HepG2 (cell line): ENCODE results near the gene C3orf18. TPM values are rescaled to one million over a fixed set of nuclear protein-coding genes. Genes with fewer than 3 reads are reported as not detected.

Experiments used
- ATAC-seq: fragments of 200-7000 bp; cut with Tn5 transposase; 3 replicates; pipeline ENCODE4 v1.9.1; 2020; ENCODE audit warnings: mild to moderate bottlenecking, moderate library complexity
- BruUV-seq: library from RNA; stranded (reverse); fragments of 400-500 nt; replicated peaks from 2 replicates; lab custom pipeline; 2021; lab: Mats Ljungman, UMichigan
- CTCF ChIA-PET: fragments of 300-600 bp; formaldehyde crosslinking; extraction: SDS; loops from one replicate; lab custom pipeline; 2021; ENCODE audit warnings: low total read pairs, inconsistent platforms, low intra/inter-chr PET ratio; lab: Yijun Ruan, JAX
- POLR2A ChIA-PET: fragments of 350-600 bp; sonication (Branson Sonifier 250); formaldehyde crosslinking; loops from one replicate; lab custom pipeline; 2020; ENCODE audit warnings: antibody characterized with exemption, inconsistent platforms; lab: Yijun Ruan, JAX
- DNase-seq: peaks from one replicate; pipeline ENCODE4 v3.0.0-alpha.2; 2015; ENCODE audit warnings: low spot score
- FAIRE-seq: peaks from 3 replicates; lab custom pipeline; 2011; peaks lifted over from hg19 to GRCh38; lab: Jason Lieb, UNC
- H2AFZ ChIP-seq: one replicate; pipeline ENCODE4 v1.6.1; 2011; ENCODE audit warnings: low read length, inconsistent platforms
- H3K27ac ChIP-seq: fragments of 300-600 bp; 3 replicates; pipeline ENCODE4 v1.8.0; 2011; ENCODE audit warnings: mixed run types, mild to moderate bottlenecking, mixed read lengths, low read length, inconsistent platforms; ENCODE audit not compliant: insufficient read depth; ENCODE audit errors: extremely low read length
- H3K27me3 ChIP-seq, 2 experiments: fragments of 200-600 bp in 1 of 2; 2 replicates in 1 of 2; 3 replicates in 1 of 2; pipeline versions ENCODE4 v1.6.0 to v1.8.0; 2011; ENCODE audit warnings: low read length in 2 of 2, mild to moderate bottlenecking in 2 of 2, moderate library complexity in 2 of 2, inconsistent platforms in 1 of 2; ENCODE audit not compliant: insufficient read depth in 2 of 2, control insufficient read depth in 1 of 2
- H3K36me3 ChIP-seq, 2 experiments: fragments of 200-600 bp in 1 of 2; replicated peaks in 1 of 2; 2 replicates in 1 of 2; 3 replicates in 1 of 2; pipeline versions ENCODE4 v1.5.1 to v1.8.0; 2011; ENCODE audit warnings: low read length in 2 of 2, inconsistent platforms in 1 of 2; ENCODE audit not compliant: insufficient read depth in 2 of 2, control insufficient read depth in 1 of 2
- H3K4me1 ChIP-seq: 2 replicates; pipeline ENCODE4 v1.5.1; 2012; ENCODE audit warnings: low read length, inconsistent platforms; ENCODE audit not compliant: insufficient read depth
- H3K4me2 ChIP-seq: 2 replicates; pipeline ENCODE4 v1.6.0; 2011; ENCODE audit warnings: low read depth, low read length, inconsistent platforms
- H3K4me3 ChIP-seq, 3 experiments: fragments of 200-600 bp in 1 of 3; sonication (generic), shearing (Covaris generic) in 1 of 3; replicated peaks in 1 of 3; 2 replicates each; pipeline ENCODE4 v1.5.1; 2011 to 2016; ENCODE audit warnings: low read length in 3 of 3, inconsistent platforms in 2 of 3, low read depth in 2 of 3, mild to moderate bottlenecking in 2 of 3, control low read depth in 1 of 3, mixed read lengths in 1 of 3; ENCODE audit not compliant: insufficient read depth in 1 of 3
- H3K79me2 ChIP-seq: one replicate; pipeline ENCODE4 v1.6.1; 2011; ENCODE audit warnings: low read length, inconsistent platforms; ENCODE audit not compliant: insufficient read depth
- H3K9ac ChIP-seq: 2 replicates; pipeline ENCODE4 v1.6.0; 2011; ENCODE audit warnings: mild to moderate bottlenecking, low read depth, low read length, inconsistent platforms; ENCODE audit not compliant: insufficient read depth
- H3K9me3 ChIP-seq: 2 replicates; pipeline ENCODE4 v1.5.1; 2012; ENCODE audit warnings: mild to moderate bottlenecking, low read length
- H4K20me1 ChIP-seq: 2 replicates; pipeline ENCODE4 v1.6.0; 2011; ENCODE audit warnings: inconsistent platforms, mild to moderate bottlenecking, low read length, moderate library complexity; ENCODE audit not compliant: insufficient read depth
- ATF1 ChIP-seq: IDR thresholded peaks from 2 replicates; pipeline ENCODE4 v1.6.1; 2016; ENCODE audit warnings: mild to moderate bottlenecking, control low read depth
- HNF1B ChIP-seq: sonication (generic); formaldehyde crosslinking; IDR thresholded peaks from 2 replicates; pipeline ENCODE4 v1.5.1; 2020; ENCODE audit warnings: mild to moderate bottlenecking, moderate library complexity, missing genetic modification reagents
- KLF15 ChIP-seq: sonication (generic); formaldehyde crosslinking; IDR thresholded peaks from 2 replicates; pipeline ENCODE4 v1.8.1; 2023; ENCODE audit warnings: borderline replicate concordance, mild to moderate bottlenecking, inconsistent platforms, missing genetic modification reagents, mixed read lengths
- MBD4 ChIP-seq: IDR thresholded peaks from 2 replicates; pipeline ENCODE4 v1.6.1; 2012; ENCODE audit warnings: low read length, inconsistent platforms, borderline replicate concordance
- MXD4 ChIP-seq: IDR thresholded peaks from 2 replicates; pipeline ENCODE4 v1.6.1; 2016; ENCODE audit warnings: mild to moderate bottlenecking, missing biosample characterization, missing genetic modification reagents
- PHF8 ChIP-seq: sonication (generic); formaldehyde crosslinking; IDR thresholded peaks from 2 replicates; pipeline ENCODE4 v1.5.0; 2020; ENCODE audit warnings: missing genetic modification reagents
- TFAP4 ChIP-seq: sonication (generic); IDR thresholded peaks from 2 replicates; pipeline ENCODE4 v1.6.1; 2016; ENCODE audit warnings: low read depth, borderline replicate concordance
- ZBTB34 ChIP-seq: sonication (generic); formaldehyde crosslinking; IDR thresholded peaks from 2 replicates; pipeline ENCODE4 v1.8.0; 2022; ENCODE audit warnings: mild to moderate bottlenecking, missing genetic modification reagents
- ZNF256 ChIP-seq: sonication (generic); formaldehyde crosslinking; conservative IDR thresholded peaks from 2 replicates; pipeline ENCODE4 v1.4.0; 2020; ENCODE audit warnings: missing genetic modification reagents
- ZNF276 ChIP-seq: sonication (generic); formaldehyde crosslinking; IDR thresholded peaks from 2 replicates; pipeline ENCODE4 v1.4.0; 2020; ENCODE audit warnings: mild to moderate bottlenecking, low read depth, missing genetic modification reagents
- ZNF326 ChIP-seq: sonication (generic); formaldehyde crosslinking; IDR thresholded peaks from 2 replicates; pipeline ENCODE4 v1.4.0; 2020; ENCODE audit warnings: missing genetic modification reagents, borderline replicate concordance
- ZNF337 ChIP-seq: sonication (generic); formaldehyde crosslinking; IDR thresholded peaks from 2 replicates; pipeline ENCODE4 v1.5.1; 2020; ENCODE audit warnings: missing genetic modification reagents, low read depth, mild to moderate bottlenecking, borderline replicate concordance
- ZNF773 ChIP-seq: sonication (generic); formaldehyde crosslinking; IDR thresholded peaks from 2 replicates; pipeline ENCODE4 v1.4.0; 2020; ENCODE audit warnings: missing genetic modification reagents, borderline replicate concordance
- ZSCAN21 ChIP-seq: sonication (generic); formaldehyde crosslinking; IDR thresholded peaks from 2 replicates; pipeline ENCODE4 v1.8.0; 2022; ENCODE audit warnings: mild to moderate bottlenecking, missing genetic modification reagents, moderate library complexity, borderline replicate concordance
- WGBS: methylation state at CpG from one replicate; pipeline ENCODE4 v1.1.6; 2017; ENCODE audit warnings: low lambda C conversion rate; 5-methylcytosine and 5-hydroxymethylcytosine counted together
- in situ Hi-C: cut with HindIII; loops from 2 replicates; pipeline ENCODE4 v1.10.0; 2017; ENCODE audit warnings: low pct_unique_long_range_greater_than_20kb; ENCODE audit not compliant: extremely low pct_ligation_motif_present
- intact Hi-C: fragments of 100-400 bp; cut with micrococcal nuclease; formaldehyde crosslinking; loops from one replicate; pipeline ENCODE4 v1.10.0; 2022; ENCODE audit not compliant: unreplicated experiment
- polyA plus RNA-seq, 8 experiments: library from polyadenylated mRNA; depleted of rRNA in 3 of 8; stranded (reverse) in 7 of 8; unstranded in 1 of 8; fragments of >200 nt; fragmentation: Illumina TruSeq in 4 of 8; extraction: Trizol in 4 of 8; gene quantifications; 2 replicates each; pipeline versions ENCODE4 v1.2.1 to v1.2.3, GENCODE V29; 2011 to 2016; ENCODE audit warnings: low read depth in 4 of 8, missing spikeins in 1 of 8, mixed read lengths in 1 of 8; ENCODE audit not compliant: insufficient read depth in 1 of 8
- total RNA-seq, 5 experiments: library from RNA; depleted of rRNA; stranded (reverse); fragments of >200 nt; fragmentation: Illumina TruSeq; extraction: Trizol; gene quantifications; 2 replicates each; pipeline ENCODE4 v1.2.3, GENCODE V29; 2016; ENCODE audit warnings: low read depth in 1 of 5

C3orf18 gene
- total and polyA plus RNA-seq, 2 of the 13 experiments (the other 11 are each of a cell fraction or from before 2014, with no cell fraction given): 1.6 to 4.8 TPM

GRCh38 chr3:50524746-50525145, 42.8 kb downstream of the C3orf18 start:
- DNase-seq: no peak
- Histone ChIP-seq H3K4me1 (no peaks in the 10 kb centered on the region), H3K4me3 (no peak overlapping the region), H3K9me3 (no peaks in the 10 kb centered on the region), H3K4me2 (no peak overlapping the region), H2AFZ (no peak overlapping the region), H3K79me2 (no peaks in the 10 kb centered on the region), H3K27me3 (peaks cover 3 to 19% of the 10 kb centered on the region in 2 experiments; a peak in 4 of 5 replicates), H3K36me3 (no peaks in the 10 kb centered on the region), H3K27ac (no peak overlapping the region), H3K9ac (no peak overlapping the region), H4K20me1 (no peaks in the 10 kb centered on the region)
- intact Hi-C loops: no loop called here
- CTCF ChIA-PET: no interaction called here
- in situ Hi-C loops: no loop called here
- 39% methylated on average over 3 of the region's 5 CpGs for WGBS
- TF ChIP-seq ZNF276 (CRISPR knock-in tag): no peak
- TF ChIP-seq MXD4 (CRISPR knock-in tag): no peak
- TF ChIP-seq ZSCAN21 (CRISPR knock-in tag): no peak
- TF ChIP-seq ZNF773: no peak
- no peak for TF ChIP-seq KLF15 (CRISPR knock-in tag)
- TF ChIP-seq MBD4: no peak
- no peak for TF ChIP-seq ZNF337 (CRISPR knock-in tag)
- no peak for TF ChIP-seq HNF1B
- TF ChIP-seq TFAP4: no peak
- TF ChIP-seq ZNF256: no peak
- TF ChIP-seq PHF8 (CRISPR knock-in tag): no peak
- TF ChIP-seq ZBTB34 (CRISPR knock-in tag): no peak
- TF ChIP-seq ATF1 (CRISPR knock-in tag): no peak
- TF ChIP-seq ZNF326: no peak
- BruUV-seq: no TSS peak
- POLR2A ChIA-PET: no interaction called here
- no peak for FAIRE-seq
- ATAC-seq: no peak
